Measurements from ENCODE around the gene SYTL3. TPM values are rescaled to one million over a fixed set of nuclear protein-coding genes. Genes with fewer than 3 reads are reported as not detected.

Gene SYTL3
- total and polyA plus RNA-seq, 9 of the 15 experiments (the other 6 are each of a cell fraction or from before 2014, with no cell fraction given) = 0.04 to 0.46 (median 0.17) TPM; not detected in 1

- BruUV-seq (replicated peaks) = no TSS peak
- no peaks in the 10 kb centered on the region for H3K9me1 ChIP-seq (ENCODE audit: control insufficient read depth, insufficient read depth, low read length)
- H3K79me2 ChIP-seq (ENCODE audit: control insufficient read depth, insufficient read depth, low read length) = no peaks in the 10 kb centered on the region
- POLR2A ChIA-PET = no interaction called here
- no peaks in the 10 kb centered on the region for H3K36me3 ChIP-seq (ENCODE audit: control insufficient read depth, insufficient read depth, low read length)
- TF ChIP-seq ZNF561 (CRISPR knock-in tag; conservative IDR thresholded peaks at IDR 0.05) = no peak
- peaks cover 0 to 5% of the 10 kb centered on the region in 2 experiments; a peak in 1 of 5 replicates for H3K27me3 ChIP-seq (ENCODE audit: control insufficient read depth in 2 of 2, insufficient read depth in 2 of 2, low read length in 2 of 2)
- no peak for FAIRE-seq
- H3K27ac ChIP-seq (ENCODE audit: extremely low read depth, low read depth, low read length) = no peak overlapping the region
- H3K9me3 ChIP-seq (replicated peaks; ENCODE audit: control insufficient read depth, insufficient read depth, low read depth, low read length) = peaks cover 8% of the 10 kb centered on the region; the same call in 1 of the 2 replicates
- WGBS (ENCODE audit: insufficient coverage, low coverage, missing lambda C conversion rate) = 51% methylated on average over 14 of the region's 18 CpGs
- no peak overlapping the region for H3K4me2 ChIP-seq (ENCODE audit: insufficient read depth, low read length)
- no peak for DNase-seq (ENCODE audit: extremely low read depth in 1 of 4, low spot score in 3 of 4)
- no peaks in the 10 kb centered on the region for H4K20me1 ChIP-seq (replicated peaks; ENCODE audit: control insufficient read depth, insufficient read depth, low read length)
- no peak overlapping the region for H3K4me3 ChIP-seq
- peak overlapping the region; percentile 49; the same call in 1 of the 2 replicates for H2AFZ ChIP-seq (ENCODE audit: low read depth, low read length)
- peak; percentile 44; the same call in 1 of the 3 replicates for ATAC-seq
- H3K4me1 ChIP-seq (replicated peaks in 1 of 2; ENCODE audit: control insufficient read depth in 2 of 2, insufficient read depth in 2 of 2, low read length in 2 of 2) = peaks cover 0 to 5% of the 10 kb centered on the region in 2 experiments; a peak in 2 of 5 replicates
- no peak overlapping the region for H3K9ac ChIP-seq (ENCODE audit: insufficient read depth in 1 of 2, low read depth in 2 of 2, low read length in 2 of 2)
- CTCF ChIA-PET (ENCODE audit: low intra/inter-chr PET ratio) = no interaction called here
- intact Hi-C loops (cut with micrococcal nuclease) = no loop called here
- in situ Hi-C loops (cut with MboI) = no loop called here
Observed at GRCh38 chr6:158730541-158730907, 80.7 kb downstream of the SYTL3 start.

GRCh38 chr6:158735009-158735408 is 85.2 kb downstream of the SYTL3 start:
- H3K27ac ChIP-seq (ENCODE audit: extremely low read depth, low read depth, low read length) = no peak overlapping the region
- H3K9me3 ChIP-seq (replicated peaks; ENCODE audit: control insufficient read depth, insufficient read depth, low read depth, low read length) = peaks cover 14% of the 10 kb centered on the region
- DNase-seq (ENCODE audit: extremely low read depth in 1 of 4, low spot score in 3 of 4) (no peak), ATAC-seq (no peak), FAIRE-seq (no peak)
- WGBS (ENCODE audit: insufficient coverage, low coverage, missing lambda C conversion rate) = 2% methylated on average over 3 of the region's 3 CpGs
- H3K27me3 ChIP-seq (ENCODE audit: control insufficient read depth in 2 of 2, insufficient read depth in 2 of 2, low read length in 2 of 2) = peaks cover 3 to 12% of the 10 kb centered on the region in 2 experiments; a peak in 2 of 5 replicates
- BruUV-seq (replicated peaks) = no TSS peak
- TF ChIP-seq TCF3 (CRISPR knock-in tag; IDR thresholded peaks at IDR 0.05) = no peak
- no peak for TF ChIP-seq CXXC5 (CRISPR knock-in tag; IDR thresholded peaks at IDR 0.05)
- no peak for TF ChIP-seq HNRNPL (IDR thresholded peaks at IDR 0.05; ENCODE audit: low read depth, low read length)
- no peak for TF ChIP-seq CREB3L1 (IDR thresholded peaks at IDR 0.05; ENCODE audit: borderline replicate concordance, low read depth)
- TF ChIP-seq E2F1 (CRISPR knock-in tag; IDR thresholded peaks at IDR 0.05) = no peak
- TF ChIP-seq DEAF1 (CRISPR knock-in tag; IDR thresholded peaks at IDR 0.05) = no peak
- TF ChIP-seq PHF20 (IDR thresholded peaks at IDR 0.05; ENCODE audit: partially characterized antibody) = no peak
- no peak for TF ChIP-seq ZNF79 (CRISPR knock-in tag; IDR thresholded peaks at IDR 0.05; ENCODE audit: low read depth)
- intact Hi-C loops (cut with micrococcal nuclease) = no loop called here
- H3K9ac ChIP-seq (ENCODE audit: insufficient read depth in 1 of 2, low read depth in 2 of 2, low read length in 2 of 2) = no peak overlapping the region
- H3K4me2 ChIP-seq (ENCODE audit: insufficient read depth, low read length) = no peak overlapping the region
- H3K9me1 ChIP-seq (ENCODE audit: control insufficient read depth, insufficient read depth, low read length) = no peaks in the 10 kb centered on the region
- CTCF ChIA-PET (ENCODE audit: low intra/inter-chr PET ratio) = no interaction called here
- no peaks in the 10 kb centered on the region for H3K4me1 ChIP-seq (replicated peaks in 1 of 2; ENCODE audit: control insufficient read depth in 2 of 2, insufficient read depth in 2 of 2, low read length in 2 of 2)
- no peak overlapping the region for H2AFZ ChIP-seq (ENCODE audit: low read depth, low read length)
- no peak overlapping the region for H3K4me3 ChIP-seq
- no peaks in the 10 kb centered on the region for H3K79me2 ChIP-seq (ENCODE audit: control insufficient read depth, insufficient read depth, low read length)
- no peaks in the 10 kb centered on the region for H3K36me3 ChIP-seq (ENCODE audit: control insufficient read depth, insufficient read depth, low read length)
- H4K20me1 ChIP-seq (replicated peaks; ENCODE audit: control insufficient read depth, insufficient read depth, low read length) = no peaks in the 10 kb centered on the region
- in situ Hi-C loops (cut with MboI) = no loop called here
- POLR2A ChIA-PET = no interaction called here

Measured in K562 (cell line).